OCI-LY7 (cell line): Measurements from ENCODE around the gene DNASE1L1. TPM values are rescaled to one million over a fixed set of nuclear protein-coding genes. Genes with fewer than 3 reads are reported as not detected.

Source experiments
- BruUV-seq: library from RNA; stranded (reverse); fragments of 400-500 nt; replicated peaks from 2 replicates; lab custom pipeline; 2021; lab: Mats Ljungman, UMichigan
- CTCF ChIA-PET: fragments of 300-600 bp; sonication (Branson Sonifier 250); formaldehyde crosslinking; loops from one replicate; lab custom pipeline; 2022; ENCODE audit warnings: antibody characterized with exemption; ENCODE audit not compliant: unreplicated experiment; lab: Charles Lee
- POLR2A ChIA-PET: fragments of 300-600 bp; sonication (Branson Sonifier 250); formaldehyde crosslinking; loops from one replicate; lab custom pipeline; 2022; ENCODE audit warnings: antibody characterized with exemption; lab: Charles Lee
- DNase-seq: peaks from one replicate; pipeline ENCODE4 v3.0.0-alpha.2; 2015; ENCODE audit warnings: low spot score
- H2AFZ ChIP-seq: fragments of 200-600 bp; sonication (generic), shearing (Covaris generic); 2 replicates; pipeline ENCODE4 v1.6.1; 2014; ENCODE audit warnings: mild to moderate bottlenecking, antibody characterized with exemption, low read length, moderate library complexity
- H3K27ac ChIP-seq: fragments of 200-600 bp; sonication (generic); 2 replicates; pipeline ENCODE4 v1.5.1; 2014; ENCODE audit warnings: mixed run types, low read depth, mild to moderate bottlenecking, moderate library complexity, low read length, inconsistent platforms; ENCODE audit not compliant: poor library complexity, severe bottlenecking
- H3K36me3 ChIP-seq: fragments of 200-600 bp; sonication (generic); 2 replicates; pipeline ENCODE4 v1.6.1; 2014; ENCODE audit warnings: mild to moderate bottlenecking, antibody characterized with exemption, low read length, moderate library complexity, mixed read lengths; ENCODE audit not compliant: insufficient read depth
- H3K4me1 ChIP-seq: fragments of 200-600 bp; sonication (generic); 2 replicates; pipeline ENCODE4 v1.5.1; 2014; ENCODE audit warnings: mild to moderate bottlenecking, low read length; ENCODE audit not compliant: insufficient read depth, poor library complexity, severe bottlenecking
- H3K4me2 ChIP-seq: fragments of 200-600 bp; sonication (generic); 2 replicates; pipeline ENCODE4 v1.6.1; 2014; ENCODE audit warnings: mild to moderate bottlenecking, low read length
- H3K4me3 ChIP-seq: fragments of 200-600 bp; sonication (generic); 2 replicates; pipeline ENCODE4 v1.5.1; 2014; ENCODE audit warnings: mild to moderate bottlenecking, low read depth, low read length; ENCODE audit not compliant: poor library complexity, severe bottlenecking
- H3K79me2 ChIP-seq: fragments of 200-600 bp; sonication (generic); 2 replicates; pipeline ENCODE4 v1.6.1; 2016; ENCODE audit warnings: low read depth, mild to moderate bottlenecking, low read length, moderate library complexity, mixed read lengths; ENCODE audit not compliant: insufficient read depth
- H3K9me2 ChIP-seq: fragments of 200-600 bp; sonication (generic); 2 replicates; pipeline ENCODE4 v1.6.1; 2016; ENCODE audit warnings: mild to moderate bottlenecking, low read length, mixed read lengths; ENCODE audit not compliant: insufficient read depth
- H3K9me3 ChIP-seq: fragments of 200-600 bp; sonication (generic); 2 replicates; pipeline ENCODE4 v1.6.1; 2014; ENCODE audit warnings: mild to moderate bottlenecking, mixed run types, low read length, mixed read lengths
- H4K20me1 ChIP-seq: fragments of 200-600 bp; sonication (generic); 2 replicates; pipeline ENCODE4 v1.6.1; 2014; ENCODE audit warnings: mild to moderate bottlenecking, antibody characterized with exemption, low read length, moderate library complexity, mixed read lengths; ENCODE audit not compliant: insufficient read depth
- EZH2phosphoT487 ChIP-seq: fragments of 200-600 bp; sonication (generic); IDR thresholded peaks from 2 replicates; pipeline ENCODE4 v1.6.1; 2018; ENCODE audit warnings: low read depth, borderline replicate concordance, mild to moderate bottlenecking, mixed run types, antibody characterized with exemption, low read length, moderate library complexity, mixed read lengths
- intact Hi-C: fragments of 100-400 bp; cut with micrococcal nuclease; formaldehyde crosslinking; loops from one replicate; pipeline ENCODE4 v1.10.0; 2022; ENCODE audit not compliant: unreplicated experiment
- total RNA-seq, 2 experiments: library from RNA; depleted of rRNA in 1 of 2; stranded (reverse); fragments of >200 nt in 1 of 2; shearing (Covaris generic) in 1 of 2; gene quantifications; 2 replicates each; pipeline ENCODE4 v1.2.3, GENCODE V29; 2014 to 2022
- TF ChIP-seq, protein P1 (sequence below): fragments of 200-600 bp; sonication (generic); conservative IDR thresholded peaks from 2 replicates; pipeline ENCODE4 v1.5.1; 2014; ENCODE audit warnings: mild to moderate bottlenecking, antibody characterized with exemption, low read length, moderate library complexity, mixed read lengths

DNASE1L1 gene
- total RNA-seq, 2 experiments from 2014 or later = 23.1 to 30.1 TPM

DNA sequence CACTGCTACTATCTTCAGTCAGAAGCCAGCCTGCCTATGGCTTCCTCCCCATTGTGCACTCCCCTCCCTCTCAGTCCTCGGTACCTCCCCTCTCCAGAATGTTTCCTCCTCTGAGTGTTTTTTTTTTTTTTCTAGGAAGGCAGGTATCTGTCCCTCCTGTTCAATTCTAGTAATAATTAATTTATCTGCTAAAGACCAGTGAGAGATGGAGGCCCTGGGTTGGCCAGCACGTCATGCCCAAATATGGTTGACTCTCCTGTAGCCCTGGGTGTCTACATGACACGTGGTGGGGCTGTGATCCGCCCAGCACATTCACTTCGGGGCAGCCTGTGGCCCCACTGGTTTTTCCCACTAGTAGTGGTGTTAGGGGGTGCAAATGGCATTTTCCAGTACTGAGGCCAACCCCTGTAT, 36.4 kb downstream of the DNASE1L1 start:
- TF ChIP-seq EZH2phosphoT487 = no peak
- TF ChIP-seq, protein P1, sequence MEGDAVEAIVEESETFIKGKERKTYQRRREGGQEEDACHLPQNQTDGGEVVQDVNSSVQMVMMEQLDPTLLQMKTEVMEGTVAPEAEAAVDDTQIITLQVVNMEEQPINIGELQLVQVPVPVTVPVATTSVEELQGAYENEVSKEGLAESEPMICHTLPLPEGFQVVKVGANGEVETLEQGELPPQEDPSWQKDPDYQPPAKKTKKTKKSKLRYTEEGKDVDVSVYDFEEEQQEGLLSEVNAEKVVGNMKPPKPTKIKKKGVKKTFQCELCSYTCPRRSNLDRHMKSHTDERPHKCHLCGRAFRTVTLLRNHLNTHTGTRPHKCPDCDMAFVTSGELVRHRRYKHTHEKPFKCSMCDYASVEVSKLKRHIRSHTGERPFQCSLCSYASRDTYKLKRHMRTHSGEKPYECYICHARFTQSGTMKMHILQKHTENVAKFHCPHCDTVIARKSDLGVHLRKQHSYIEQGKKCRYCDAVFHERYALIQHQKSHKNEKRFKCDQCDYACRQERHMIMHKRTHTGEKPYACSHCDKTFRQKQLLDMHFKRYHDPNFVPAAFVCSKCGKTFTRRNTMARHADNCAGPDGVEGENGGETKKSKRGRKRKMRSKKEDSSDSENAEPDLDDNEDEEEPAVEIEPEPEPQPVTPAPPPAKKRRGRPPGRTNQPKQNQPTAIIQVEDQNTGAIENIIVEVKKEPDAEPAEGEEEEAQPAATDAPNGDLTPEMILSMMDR = no peak
- Histone ChIP-seq H3K4me1 (peaks cover 43% of the 10 kb centered on the region), H2AFZ (no peak overlapping the region), H3K36me3 (no peaks in the 10 kb centered on the region), H3K27ac (no peak overlapping the region), H3K4me2 (peak overlapping the region; percentile 73; the same call in 1 of the 2 replicates), H3K9me2 (no peaks in the 10 kb centered on the region), H3K4me3 (no peak overlapping the region), H3K9me3 (no peaks in the 10 kb centered on the region), H3K79me2 (peaks cover 16% of the 10 kb centered on the region; the same call in 1 of the 2 replicates), H4K20me1 (0 out of 2 replicates have a peak, but pooled peaks cover 3% of the 10 kb centered on the region)
- ChIA-PET POLR2A (no interaction called here), CTCF (no interaction called here)
- DNase-seq = no peak
- intact Hi-C loops = loop anchor here (10.0 kb wide), 1 partner anchor 448 kb away; the partner anchor contains the start of gene ARHGAP4
- BruUV-seq = no TSS peak

DNA sequence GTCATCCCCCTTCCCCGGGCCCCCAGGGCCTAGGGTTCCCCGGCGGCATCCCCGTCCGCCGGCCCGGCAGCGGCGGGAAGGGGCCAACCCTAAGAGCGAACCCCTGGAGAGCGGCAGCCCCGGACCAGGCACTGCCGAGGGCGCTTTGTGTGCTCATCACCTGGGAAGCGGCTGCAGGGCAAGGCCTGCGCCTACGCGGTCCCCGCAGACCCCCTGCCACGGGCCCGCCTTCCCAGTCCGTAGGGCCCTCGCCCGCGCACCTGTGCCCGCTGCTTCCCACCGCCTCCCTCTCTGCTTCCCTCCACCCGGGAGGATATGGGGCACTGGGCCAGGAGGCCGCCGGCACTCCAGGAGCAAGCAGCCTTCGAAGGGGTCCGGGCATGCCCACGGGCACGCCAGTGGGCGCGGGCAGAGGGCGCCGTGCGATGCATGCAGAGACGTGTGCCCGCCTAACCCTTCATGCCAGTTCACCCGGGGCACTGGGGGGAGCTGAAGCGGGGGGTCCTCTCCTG, 37.2 kb downstream of the DNASE1L1 start:
- Histone ChIP-seq H3K9me3 (no peaks in the 10 kb centered on the region), H4K20me1 (0 out of 2 replicates have a peak, but pooled peaks cover 3% of the 10 kb centered on the region), H3K9me2 (no peaks in the 10 kb centered on the region), H3K79me2 (peaks cover 16% of the 10 kb centered on the region; the same call in 1 of the 2 replicates), H3K4me1 (peaks cover 36% of the 10 kb centered on the region), H2AFZ (no peak overlapping the region), H3K36me3 (peaks cover 6% of the 10 kb centered on the region; the same call in 1 of the 2 replicates), H3K4me2 (peak overlapping the region; percentile 73), H3K4me3 (peak overlapping the region; percentile 74), H3K27ac (no peak overlapping the region)
- BruUV-seq = no TSS peak
- intact Hi-C loops = loop anchor here (10.0 kb wide), 1 partner anchor 447 kb away; the partner anchor contains the start of gene ARHGAP4
- ChIA-PET CTCF (no interaction called here), POLR2A (no interaction called here)
- TF ChIP-seq EZH2phosphoT487 = no peak
- TF ChIP-seq, protein P1 = no peak
- no peak for DNase-seq
